HepG2 (cell line): Measurements from ENCODE around the gene SLX9. TPM values are rescaled to one million over a fixed set of nuclear protein-coding genes. Genes with fewer than 3 reads are reported as not detected.

Experiments
- AGO2 ChIP-seq: fragments of 200-400 bp; formaldehyde crosslinking; optimal IDR thresholded peaks from 2 replicates; pipeline ENCODE3; 2017; ENCODE audit warnings: mild to moderate bottlenecking, low read depth, low read length, moderate library complexity
- ATF1 ChIP-seq: IDR thresholded peaks from 2 replicates; pipeline ENCODE4 v1.6.1; 2016; ENCODE audit warnings: mild to moderate bottlenecking, control low read depth
- BATF2 ChIP-seq: sonication (generic); formaldehyde crosslinking; IDR thresholded peaks from 2 replicates; pipeline ENCODE4 v1.8.0; 2022; ENCODE audit warnings: mild to moderate bottlenecking, missing genetic modification reagents, moderate library complexity
- CC2D1A ChIP-seq: sonication (generic); formaldehyde crosslinking; IDR thresholded peaks from 2 replicates; pipeline ENCODE4 v1.8.1; 2023; ENCODE audit warnings: mild to moderate bottlenecking, missing genetic modification reagents
- DMTF1 ChIP-seq: sonication (generic); formaldehyde crosslinking; IDR thresholded peaks from 2 replicates; pipeline ENCODE4 v1.4.0; 2020; ENCODE audit warnings: mild to moderate bottlenecking, missing genetic modification reagents
- ELF4 ChIP-seq: sonication (generic); formaldehyde crosslinking; IDR thresholded peaks from 2 replicates; pipeline ENCODE4 v1.5.0; 2020; ENCODE audit warnings: missing genetic modification reagents, mild to moderate bottlenecking, moderate library complexity, borderline replicate concordance
- KMT2B ChIP-seq: IDR thresholded peaks from 2 replicates; pipeline ENCODE4 v1.6.1; 2016; ENCODE audit warnings: missing genetic modification reagents, missing compliant biosample characterization
- PHB2 ChIP-seq: fragments of 450-650 bp; IDR thresholded peaks from 2 replicates; pipeline ENCODE4 v1.6.1; 2018; ENCODE audit not compliant: partially characterized antibody
- POLR2G ChIP-seq: fragments of 200-400 bp; formaldehyde crosslinking; IDR thresholded peaks from 2 replicates; pipeline ENCODE4 v1.6.1; 2018; ENCODE audit warnings: mild to moderate bottlenecking, low read depth, low read length, moderate library complexity
- PRDM10 ChIP-seq: sonication (generic); formaldehyde crosslinking; IDR thresholded peaks from 2 replicates; pipeline ENCODE4 v1.4.0; 2020; ENCODE audit warnings: low read depth, missing genetic modification reagents
- RFXAP ChIP-seq: sonication (generic); formaldehyde crosslinking; IDR thresholded peaks from 2 replicates; pipeline ENCODE4 v1.4.0; 2020; ENCODE audit warnings: missing genetic modification reagents, borderline replicate concordance
- SIN3B ChIP-seq: fragments of 150-350 bp; IDR thresholded peaks from 2 replicates; pipeline ENCODE4 v1.6.1; 2014; ENCODE audit warnings: low read length
- SMAD1 ChIP-seq: sonication (generic); formaldehyde crosslinking; IDR thresholded peaks from 2 replicates; pipeline ENCODE4 v1.4.0; 2020; ENCODE audit warnings: missing genetic modification reagents, low read depth, mild to moderate bottlenecking, borderline replicate concordance
- SYNCRIP ChIP-seq: fragments of 200-400 bp; formaldehyde crosslinking; IDR thresholded peaks from 2 replicates; pipeline ENCODE4 v1.6.1; 2018; ENCODE audit warnings: mild to moderate bottlenecking, low read depth, low read length; ENCODE audit not compliant: insufficient read depth
- TCF7L2 ChIP-seq: IDR thresholded peaks from 2 replicates; pipeline ENCODE4 v1.6.1; 2011; ENCODE audit warnings: mild to moderate bottlenecking, low read depth, low read length, moderate library complexity
- ZNF281 ChIP-seq: sonication (generic); formaldehyde crosslinking; IDR thresholded peaks from 2 replicates; pipeline ENCODE4 v1.4.0; 2020; ENCODE audit warnings: missing genetic modification reagents, borderline replicate concordance
- ZNF326 ChIP-seq: sonication (generic); formaldehyde crosslinking; IDR thresholded peaks from 2 replicates; pipeline ENCODE4 v1.4.0; 2020; ENCODE audit warnings: missing genetic modification reagents, borderline replicate concordance
- ZNF331 ChIP-seq: sonication (generic); formaldehyde crosslinking; IDR thresholded peaks from 2 replicates; pipeline ENCODE4 v1.4.0; 2020; ENCODE audit warnings: missing genetic modification reagents
- ZNF446 ChIP-seq: sonication (generic); formaldehyde crosslinking; IDR thresholded peaks from 2 replicates; pipeline ENCODE4 v1.5.0; 2020; ENCODE audit warnings: mild to moderate bottlenecking, missing genetic modification reagents
- ZNF615 ChIP-seq: sonication (generic); formaldehyde crosslinking; IDR thresholded peaks from 2 replicates; pipeline ENCODE4 v1.5.0; 2020; ENCODE audit warnings: mild to moderate bottlenecking, missing genetic modification reagents, borderline replicate concordance
- ZSCAN9 ChIP-seq: IDR thresholded peaks from 2 replicates; pipeline ENCODE4 v1.6.1; 2016; ENCODE audit warnings: borderline replicate concordance
- polyA plus RNA-seq, 8 experiments: library from polyadenylated mRNA; depleted of rRNA in 3 of 8; stranded (reverse) in 7 of 8; unstranded in 1 of 8; fragments of >200 nt; fragmentation: Illumina TruSeq in 4 of 8; extraction: Trizol in 4 of 8; gene quantifications; 2 replicates each; pipeline versions ENCODE4 v1.2.1 to v1.2.3, GENCODE V29; 2011 to 2016; ENCODE audit warnings: low read depth in 4 of 8, missing spikeins in 1 of 8, mixed read lengths in 1 of 8; ENCODE audit not compliant: insufficient read depth in 1 of 8
- total RNA-seq, 5 experiments: library from RNA; depleted of rRNA; stranded (reverse); fragments of >200 nt; fragmentation: Illumina TruSeq; extraction: Trizol; gene quantifications; 2 replicates each; pipeline ENCODE4 v1.2.3, GENCODE V29; 2016; ENCODE audit warnings: low read depth in 1 of 5

The SLX9 gene
- total and polyA plus RNA-seq, 2 of the 13 experiments (the other 11 are each of a cell fraction or from before 2014, with no cell fraction given): 21.0 to 47.1 TPM

GRCh38 chr21:44913425-44914175 is 26.2 kb upstream of the SLX9 start (continued):
- TF ChIP-seq ZNF331 (no peak), AGO2 (peak; percentile 41), ZNF446 (CRISPR knock-in tag) (no peak), ZNF326 (CRISPR knock-in tag) (no peak), ELF4 (CRISPR knock-in tag) (no peak), ATF1 (CRISPR knock-in tag) (no peak), SMAD1 (CRISPR knock-in tag) (no peak), DMTF1 (CRISPR knock-in tag) (no peak), ZNF281 (CRISPR knock-in tag) (peak; percentile 54; the same call in 1 of the 2 replicates), PHB2 (no peak), BATF2 (CRISPR knock-in tag) (no peak), TCF7L2 (no peak), ZSCAN9 (CRISPR knock-in tag) (no peak), PRDM10 (CRISPR knock-in tag) (peak; percentile 99), SIN3B (no peak), ZNF615 (no peak), RFXAP (CRISPR knock-in tag) (no peak), POLR2G (peak; percentile 53; the same call in 1 of the 2 replicates), KMT2B (no peak), SYNCRIP (no peak), CC2D1A (no peak)
